ENCODE results near the gene PPP3R2. TPM values are rescaled to one million over a fixed set of nuclear protein-coding genes. Genes with fewer than 3 reads are reported as not detected.

Gene PPP3R2
- total RNA-seq, 4 donors from 2014 or later: 0.06 TPM; not detected in 3

DNA sequence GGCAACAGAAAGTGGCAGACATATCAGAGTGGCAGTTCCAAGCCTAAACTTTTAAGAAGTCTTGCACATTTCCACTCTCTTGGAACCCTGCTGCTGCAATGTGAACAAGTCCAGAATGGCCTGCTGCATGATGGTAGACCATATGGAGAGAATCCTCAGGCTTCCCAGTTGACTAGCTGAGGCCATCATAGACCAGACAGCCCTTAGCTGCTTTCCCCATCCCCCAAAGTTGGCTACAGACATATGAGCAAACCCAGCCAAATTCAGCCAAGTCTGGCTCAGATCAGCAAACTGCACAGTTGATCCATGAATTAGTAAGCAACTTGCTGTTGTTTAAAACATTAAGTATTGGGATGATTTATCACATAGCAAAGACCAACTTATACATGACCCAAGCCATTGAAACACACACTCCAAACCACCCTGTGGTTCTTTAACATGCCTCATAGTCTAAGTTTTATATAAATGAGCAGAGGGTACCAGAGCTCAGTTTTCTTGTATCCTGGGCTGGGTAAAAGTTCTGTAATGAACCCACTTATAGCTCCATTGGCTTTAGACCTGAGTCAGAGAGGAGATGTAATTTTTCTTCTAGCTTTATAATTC is 19.9 kb downstream of the PPP3R2 start:
- no peak overlapping the region for H3K4me3 ChIP-seq
- intact Hi-C loops (cut with DNase I): no loop called here
- no peaks in the 10 kb centered on the region for H3K4me1 ChIP-seq
- H3K36me3 ChIP-seq: peaks cover 0 to 9% (median 3%) of the 10 kb centered on the region in 4 donors
- H3K27ac ChIP-seq (replicated peaks in 1 of 4): no peak overlapping the region
- no peak for DNase-seq (ENCODE audit: extremely low spot score)
- H3K9me3 ChIP-seq: no peaks in the 10 kb centered on the region
- H3K27me3 ChIP-seq: no peaks in the 10 kb centered on the region
- TF ChIP-seq EP300 (IDR thresholded peaks at IDR 0.05) (no peak), POLR2A (IDR thresholded peaks at IDR 0.05; ENCODE audit: low read depth) (no peak), POLR2AphosphoS5 (IDR thresholded peaks at IDR 0.05) (no peak)
- TF ChIP-seq, protein P1, sequence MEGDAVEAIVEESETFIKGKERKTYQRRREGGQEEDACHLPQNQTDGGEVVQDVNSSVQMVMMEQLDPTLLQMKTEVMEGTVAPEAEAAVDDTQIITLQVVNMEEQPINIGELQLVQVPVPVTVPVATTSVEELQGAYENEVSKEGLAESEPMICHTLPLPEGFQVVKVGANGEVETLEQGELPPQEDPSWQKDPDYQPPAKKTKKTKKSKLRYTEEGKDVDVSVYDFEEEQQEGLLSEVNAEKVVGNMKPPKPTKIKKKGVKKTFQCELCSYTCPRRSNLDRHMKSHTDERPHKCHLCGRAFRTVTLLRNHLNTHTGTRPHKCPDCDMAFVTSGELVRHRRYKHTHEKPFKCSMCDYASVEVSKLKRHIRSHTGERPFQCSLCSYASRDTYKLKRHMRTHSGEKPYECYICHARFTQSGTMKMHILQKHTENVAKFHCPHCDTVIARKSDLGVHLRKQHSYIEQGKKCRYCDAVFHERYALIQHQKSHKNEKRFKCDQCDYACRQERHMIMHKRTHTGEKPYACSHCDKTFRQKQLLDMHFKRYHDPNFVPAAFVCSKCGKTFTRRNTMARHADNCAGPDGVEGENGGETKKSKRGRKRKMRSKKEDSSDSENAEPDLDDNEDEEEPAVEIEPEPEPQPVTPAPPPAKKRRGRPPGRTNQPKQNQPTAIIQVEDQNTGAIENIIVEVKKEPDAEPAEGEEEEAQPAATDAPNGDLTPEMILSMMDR (IDR thresholded peaks at IDR 0.05): no peak

DNA sequence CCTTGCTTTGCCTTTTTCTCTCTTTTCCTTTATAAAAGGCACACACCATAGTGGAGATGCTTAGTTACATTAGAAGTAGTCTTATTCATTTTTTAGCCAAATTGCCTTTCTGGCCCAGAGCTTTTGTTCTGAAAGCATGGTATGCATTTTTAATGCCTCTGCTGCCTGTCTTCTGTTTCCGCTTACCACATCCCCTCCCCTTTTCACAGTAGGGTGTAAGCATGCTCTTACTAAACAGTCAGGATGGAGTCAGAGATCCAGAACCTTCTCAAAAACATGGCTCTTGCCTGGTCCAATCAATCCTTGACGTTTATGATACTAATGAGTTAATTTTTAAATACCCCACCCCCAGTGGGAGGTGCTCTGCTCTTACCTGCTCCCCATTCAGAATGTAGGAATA is 22.5 kb downstream of the PPP3R2 start:
- intact Hi-C loops (cut with DNase I): no loop called here
- WGBS: 83% methylated on average over 2 of the region's 2 CpGs
- Histone ChIP-seq H3K9me3 (no peaks in the 10 kb centered on the region), H3K4me1 (no peaks in the 10 kb centered on the region), H3K27ac (replicated peaks in 1 of 4) (no peak overlapping the region), H3K4me3 (no peak overlapping the region), H3K27me3 (no peaks in the 10 kb centered on the region), H3K36me3 (peaks cover 0 to 34% (median 14%) of the 10 kb centered on the region in 4 donors)
- no peak for DNase-seq (ENCODE audit: extremely low spot score)
- TF ChIP-seq, protein P1 (IDR thresholded peaks at IDR 0.05): no peak
- TF ChIP-seq EP300 (IDR thresholded peaks at IDR 0.05) (no peak), POLR2AphosphoS5 (IDR thresholded peaks at IDR 0.05) (no peak), POLR2A (IDR thresholded peaks at IDR 0.05; ENCODE audit: low read depth) (no peak)

GRCh38 chr9:101571114-101571513 is 23.7 kb downstream of the PPP3R2 start:
- H3K4me1 ChIP-seq: no peaks in the 10 kb centered on the region
- H3K27ac ChIP-seq (replicated peaks in 1 of 4): no peak overlapping the region
- H3K9me3 ChIP-seq: no peaks in the 10 kb centered on the region
- H3K27me3 ChIP-seq: no peaks in the 10 kb centered on the region
- no peak overlapping the region for H3K4me3 ChIP-seq
- WGBS: 100% methylated on average over 1 of the region's 1 CpG
- TF ChIP-seq EP300 (IDR thresholded peaks at IDR 0.05) (no peak), POLR2AphosphoS5 (IDR thresholded peaks at IDR 0.05) (no peak), POLR2A (IDR thresholded peaks at IDR 0.05; ENCODE audit: low read depth) (no peak)
- TF ChIP-seq, protein P1 (IDR thresholded peaks at IDR 0.05): no peak
- intact Hi-C loops (cut with DNase I): no loop called here
- no peak for DNase-seq (ENCODE audit: extremely low spot score)
- H3K36me3 ChIP-seq: peaks cover under 1 to 46% (median 16%) of the 10 kb centered on the region in 4 donors

- no peak for DNase-seq (ENCODE audit: extremely low spot score)
- intact Hi-C loops (cut with DNase I): no loop called here
- TF ChIP-seq, protein P1 (IDR thresholded peaks at IDR 0.05): no peak
- no peak for TF ChIP-seq POLR2AphosphoS5 (IDR thresholded peaks at IDR 0.05)
- TF ChIP-seq POLR2A (IDR thresholded peaks at IDR 0.05; ENCODE audit: low read depth): no peak
- no peak for TF ChIP-seq EP300 (IDR thresholded peaks at IDR 0.05)
- Histone ChIP-seq H3K36me3 (peaks cover 12 to 58% (median 24%) of the 10 kb centered on the region in 4 donors), H3K4me1 (no peaks in the 10 kb centered on the region), H3K9me3 (no peaks in the 10 kb centered on the region), H3K4me3 (no peak overlapping the region), H3K27ac (replicated peaks in 1 of 4) (no peak overlapping the region), H3K27me3 (no peaks in the 10 kb centered on the region)
- WGBS: 92% methylated on average over 5 of the region's 5 CpGs
Measured at GRCh38 chr9:101569741-101570501, 24.8 kb downstream of the PPP3R2 start.

Data from esophagus muscularis mucosa (tissue), 4 donors.